Skeletal muscle tissue (tissue), 4 donors: ENCODE measurements around the gene KCNQ4. TPM values are rescaled to one million over a fixed set of nuclear protein-coding genes. Genes with fewer than 3 reads are reported as not detected.

Source experiments
- H3K27ac ChIP-seq: one replicate; pipeline ENCODE4 v1.7.0; 2013; ENCODE audit warnings: mild to moderate bottlenecking, low read depth, low read length, inconsistent platforms
- H3K27me3 ChIP-seq, 3 donors: one replicate each; pipeline ENCODE4 v1.7.0; 2013; ENCODE audit warnings: low read length in 3 of 3; ENCODE audit not compliant: control insufficient read depth in 3 of 3, insufficient read depth in 3 of 3
- H3K36me3 ChIP-seq, 3 donors: one replicate each; pipeline ENCODE4 v1.7.0; 2013; ENCODE audit warnings: low read length in 3 of 3; ENCODE audit not compliant: control insufficient read depth in 3 of 3, insufficient read depth in 3 of 3
- H3K4me1 ChIP-seq, 3 donors: one replicate each; pipeline ENCODE4 v1.7.0; 2013; ENCODE audit warnings: low read length in 3 of 3, mild to moderate bottlenecking in 3 of 3; ENCODE audit not compliant: control insufficient read depth in 3 of 3, insufficient read depth in 3 of 3
- H3K4me3 ChIP-seq, 3 donors: one replicate each; pipeline ENCODE4 v1.7.0; 2013; ENCODE audit warnings: low read length in 3 of 3
- H3K9ac ChIP-seq, 3 donors: one replicate each; pipeline ENCODE4 v1.7.0; 2013; ENCODE audit warnings: low read length in 3 of 3, mild to moderate bottlenecking in 3 of 3, moderate library complexity in 2 of 3, low read depth in 1 of 3
- H3K9me3 ChIP-seq, 3 donors: one replicate each; pipeline ENCODE4 v1.7.0; 2013; ENCODE audit warnings: low read length in 3 of 3; ENCODE audit not compliant: control insufficient read depth in 3 of 3
- total RNA-seq: library from RNA; depleted of rRNA; stranded (reverse); fragments of >200 nt; gene quantifications from one replicate; pipeline ENCODE4 v1.2.3, GENCODE V29; 2014
- donor health status: Osteomylitis.

Gene KCNQ4
- total RNA-seq, 1 donor from 2014 or later, result 4.2 TPM

GRCh38 chr1:40870135-40870728, 86.6 kb downstream of the KCNQ4 start:
- Histone ChIP-seq H3K4me3 (no peak overlapping the region), H3K27me3 (peaks cover 0 to 3% (median 0%) of the 10 kb centered on the region in 3 donors), H3K9me3 (peaks cover 0 to 6% (median 3%) of the 10 kb centered on the region in 3 donors), H3K4me1 (no peaks in the 10 kb centered on the region), H3K27ac (no peak overlapping the region), H3K36me3 (no peaks in the 10 kb centered on the region), H3K9ac (no peak overlapping the region)

DNA sequence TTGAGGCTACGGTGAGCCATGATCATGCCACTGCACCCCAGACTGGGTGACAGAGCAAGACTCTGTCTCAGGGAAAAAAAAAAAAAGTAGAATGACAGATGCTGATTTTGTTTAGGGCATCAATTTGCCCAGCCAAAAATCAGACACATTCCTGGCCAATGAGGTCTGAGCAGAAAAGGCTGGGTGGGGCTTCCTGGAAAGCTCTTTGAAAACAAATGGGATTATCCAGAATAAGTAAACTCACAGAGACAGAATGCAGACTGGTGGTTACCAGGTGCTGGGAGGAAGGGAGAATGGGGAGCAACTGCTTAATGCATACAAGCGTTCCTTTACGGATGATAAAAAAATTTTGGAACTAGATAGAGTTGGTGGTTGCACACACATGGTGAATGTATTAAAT, 88.7 kb downstream of the KCNQ4 start:
- Histone ChIP-seq H3K4me1 (peaks cover 0 to 3% (median 2%) of the 10 kb centered on the region in 3 donors), H3K36me3 (no peaks in the 10 kb centered on the region), H3K27me3 (peaks cover 0 to 3% (median 0%) of the 10 kb centered on the region in 3 donors), H3K9me3 (peaks cover 2 to 8% (median 3%) of the 10 kb centered on the region in 3 donors), H3K27ac (no peak overlapping the region), H3K9ac (no peak overlapping the region), H3K4me3 (no peak overlapping the region)

DNA sequence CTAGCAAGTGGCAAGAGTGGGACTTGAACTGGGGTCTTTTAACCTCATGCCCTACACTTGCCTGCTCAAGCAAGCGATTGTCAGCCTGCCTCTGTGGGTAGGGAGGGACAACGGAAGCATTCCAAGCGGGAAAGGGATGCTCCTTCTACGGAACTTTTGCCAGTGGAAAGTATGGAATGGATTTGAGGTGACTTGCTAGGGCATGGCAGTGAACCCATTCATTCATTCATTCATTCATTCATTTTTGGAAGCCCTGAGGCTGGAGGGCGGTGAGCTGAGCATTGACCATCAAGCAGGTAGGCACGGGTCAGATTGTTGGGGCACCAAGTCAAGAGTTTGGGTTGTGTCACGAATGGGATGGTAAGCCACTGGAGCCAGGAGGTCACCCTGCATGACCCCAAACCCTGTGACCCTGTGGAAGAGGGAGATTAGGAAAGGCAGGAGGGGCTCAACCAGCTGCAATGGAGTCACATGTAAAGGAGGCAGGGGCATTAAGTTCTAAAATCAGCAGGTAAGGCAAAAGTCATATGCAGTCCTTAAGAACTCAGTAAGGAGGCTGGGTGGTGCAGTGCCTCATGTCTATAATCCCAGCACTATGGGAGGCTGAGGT, 90.4 kb downstream of the KCNQ4 start:
- Histone ChIP-seq H3K27me3 (peaks cover 0 to 3% (median 0%) of the 10 kb centered on the region in 3 donors), H3K27ac (no peak overlapping the region), H3K4me3 (no peak overlapping the region), H3K9ac (no peak overlapping the region), H3K36me3 (no peaks in the 10 kb centered on the region), H3K9me3 (peaks cover 2 to 8% (median 3%) of the 10 kb centered on the region in 3 donors), H3K4me1 (peaks cover 0 to 9% (median 9%) of the 10 kb centered on the region in 3 donors)

GRCh38 chr1:40876436-40876761, 92.8 kb downstream of the KCNQ4 start:
- peaks cover 0 to 2% (median 2%) of the 10 kb centered on the region in 3 donors for H3K9me3 ChIP-seq
- no peaks in the 10 kb centered on the region for H3K36me3 ChIP-seq
- H3K4me3 ChIP-seq, result no peak overlapping the region
- H3K27me3 ChIP-seq, result peaks cover 0 to 6% (median 0%) of the 10 kb centered on the region in 3 donors
- H3K4me1 ChIP-seq, result peaks cover 0 to 9% (median 9%) of the 10 kb centered on the region in 3 donors
- no peak overlapping the region for H3K9ac ChIP-seq
- no peak overlapping the region for H3K27ac ChIP-seq

DNA sequence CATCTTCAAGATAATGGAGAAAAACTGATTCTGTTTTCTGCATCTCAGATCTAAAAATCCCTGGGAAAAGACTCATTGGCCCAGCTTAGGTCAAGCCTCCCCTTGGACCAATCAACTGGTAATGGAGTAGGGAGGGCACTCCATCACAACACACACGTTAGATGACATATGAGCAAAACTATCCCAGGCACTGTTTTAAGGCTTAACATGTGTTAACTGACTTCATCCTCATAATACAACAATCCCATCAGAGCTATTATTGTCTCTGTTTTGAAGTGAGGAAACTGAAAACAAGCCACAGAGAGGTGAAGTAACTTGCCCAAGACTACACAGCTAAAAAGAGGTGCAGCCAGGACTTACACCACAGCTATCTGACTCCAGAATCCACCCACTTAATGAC, 93.3 kb downstream of the KCNQ4 start:
- Histone ChIP-seq H3K9ac (no peak overlapping the region), H3K36me3 (no peaks in the 10 kb centered on the region), H3K27ac (peak overlapping the region; percentile 32)

DNA sequence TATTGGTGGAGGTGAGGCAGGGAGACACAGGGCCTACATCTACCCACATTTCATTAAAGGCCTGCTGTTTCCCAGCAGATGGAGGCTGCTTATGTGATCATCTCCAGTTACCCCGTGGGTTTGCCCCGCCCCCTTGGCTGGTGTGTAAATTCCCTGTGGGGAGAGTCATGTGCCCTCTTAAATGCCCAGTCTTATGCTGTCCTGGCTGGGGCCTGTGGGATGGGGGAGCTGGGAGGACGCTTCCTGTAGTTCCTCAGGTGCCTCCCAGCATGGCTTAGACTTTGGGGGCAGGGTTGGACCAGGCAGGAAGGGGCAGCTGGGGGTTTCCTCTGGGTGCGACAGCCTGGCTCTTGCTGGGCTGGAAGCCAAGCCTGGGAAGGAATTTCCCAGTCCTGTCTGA, 94.1 kb downstream of the KCNQ4 start:
- Histone ChIP-seq H3K36me3 (no peaks in the 10 kb centered on the region), H3K27ac (peak overlapping the region; percentile 32), H3K9ac (no peak overlapping the region), H3K9me3 (peaks cover 0 to 2% (median 2%) of the 10 kb centered on the region in 3 donors), H3K4me3 (no peak overlapping the region), H3K4me1 (peaks cover 0 to 9% (median 9%) of the 10 kb centered on the region in 3 donors), H3K27me3 (peaks cover 0 to 7% (median 0%) of the 10 kb centered on the region in 3 donors)

More for the DNA sequence above, 93.3 kb downstream of the KCNQ4 start:
- peaks cover 0 to 2% (median 2%) of the 10 kb centered on the region in 3 donors for H3K9me3 ChIP-seq
- H3K27me3 ChIP-seq, result peaks cover 0 to 7% (median 0%) of the 10 kb centered on the region in 3 donors
- H3K4me1 ChIP-seq, result peaks cover 0 to 9% (median 9%) of the 10 kb centered on the region in 3 donors
- no peak overlapping the region for H3K4me3 ChIP-seq

GRCh38 chr1:40878906-40879305, 95.3 kb downstream of the KCNQ4 start:
- Histone ChIP-seq H3K36me3 (no peaks in the 10 kb centered on the region), H3K9me3 (peaks cover 0 to 2% (median 2%) of the 10 kb centered on the region in 3 donors), H3K4me1 (peaks cover 0 to 9% (median 9%) of the 10 kb centered on the region in 3 donors), H3K27ac (no peak overlapping the region), H3K9ac (no peak overlapping the region), H3K4me3 (no peak overlapping the region), H3K27me3 (peaks cover 0 to 9% (median 3%) of the 10 kb centered on the region in 3 donors)

DNA sequence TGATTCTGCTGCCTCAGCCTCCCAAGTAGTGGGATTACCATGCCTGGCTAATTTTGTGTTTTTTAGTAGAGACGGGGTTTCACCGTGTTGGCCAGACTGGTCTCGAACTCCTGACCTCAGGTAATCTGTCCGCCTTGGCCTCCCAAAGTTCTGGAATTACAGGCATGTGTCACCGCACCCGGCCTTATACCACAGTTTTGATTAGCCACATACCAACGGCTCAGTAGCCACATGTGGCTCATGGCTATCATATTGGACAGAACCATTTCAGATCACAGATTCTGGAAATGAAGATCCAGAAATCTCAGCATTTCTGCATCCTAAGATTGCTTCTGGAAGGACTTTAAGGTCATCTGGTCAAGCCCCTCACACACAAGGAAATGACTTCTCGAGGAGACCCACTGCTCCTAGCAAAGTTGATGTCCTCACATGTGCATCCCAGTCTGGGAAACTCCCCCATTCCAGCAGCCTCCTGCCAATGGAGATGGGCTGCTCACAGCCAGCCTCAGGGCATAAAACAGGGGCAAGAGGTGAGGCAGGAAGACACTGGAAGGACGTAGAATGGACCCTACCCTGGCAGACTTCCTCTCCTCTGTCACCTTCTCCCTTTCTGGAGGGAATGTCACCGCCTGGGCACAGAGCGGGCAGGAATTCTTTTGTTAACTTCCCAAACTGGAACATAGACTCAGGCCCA, 96.0 kb downstream of the KCNQ4 start:
- H3K4me3 ChIP-seq, result no peak overlapping the region
- no peak overlapping the region for H3K27ac ChIP-seq
- H3K36me3 ChIP-seq, result no peaks in the 10 kb centered on the region
- H3K4me1 ChIP-seq, result peaks cover 0 to 9% (median 9%) of the 10 kb centered on the region in 3 donors
- peaks cover 0 to 2% (median 2%) of the 10 kb centered on the region in 3 donors for H3K9me3 ChIP-seq
- H3K27me3 ChIP-seq, result peaks cover 2 to 10% (median 7%) of the 10 kb centered on the region in 3 donors
- H3K9ac ChIP-seq, result no peak overlapping the region

DNA sequence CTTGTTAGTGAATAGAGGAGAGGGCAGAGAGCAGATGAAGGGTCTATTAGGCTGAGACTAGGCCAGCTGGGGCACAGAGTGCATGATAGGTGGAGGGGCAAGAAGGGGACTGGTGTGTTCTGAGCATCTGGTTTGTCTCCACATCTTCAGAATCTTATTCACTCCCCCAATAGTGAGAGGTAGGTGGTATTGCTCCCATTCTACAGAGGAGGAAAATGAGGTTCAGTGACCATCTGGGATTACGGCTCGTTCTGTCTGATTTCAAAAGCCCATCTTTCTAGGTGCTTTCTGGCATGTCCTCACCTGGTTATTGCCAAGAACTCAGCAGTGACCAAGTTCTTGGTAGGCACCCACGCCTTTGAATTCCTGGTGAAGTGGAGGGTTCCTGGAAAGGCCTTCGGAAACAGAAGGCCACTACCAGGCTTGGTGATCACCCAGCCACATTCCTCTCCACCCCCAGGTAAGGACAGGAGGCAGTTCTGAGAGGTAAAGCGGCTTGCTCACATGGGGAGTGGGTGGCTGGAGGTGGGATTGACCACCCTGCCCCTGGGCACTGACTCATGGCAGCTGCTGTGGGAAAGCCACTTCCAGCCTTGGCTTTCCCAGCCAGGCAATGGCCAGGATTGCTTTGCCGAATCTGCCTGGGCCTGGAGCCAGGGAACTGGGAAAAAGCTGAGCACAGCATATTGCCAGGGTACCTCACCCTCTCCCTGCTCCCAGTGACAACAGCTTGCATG, 97.4 kb downstream of the KCNQ4 start:
- H3K36me3 ChIP-seq, result no peaks in the 10 kb centered on the region
- no peak overlapping the region for H3K4me3 ChIP-seq
- H3K9me3 ChIP-seq, result peaks cover 0 to 1% (median 0%) of the 10 kb centered on the region in 3 donors
- peaks cover 0 to 9% (median 9%) of the 10 kb centered on the region in 3 donors for H3K4me1 ChIP-seq
- peaks cover 4 to 10% (median 9%) of the 10 kb centered on the region in 3 donors for H3K27me3 ChIP-seq
- H3K9ac ChIP-seq, result no peak overlapping the region
- H3K27ac ChIP-seq, result no peak overlapping the region
